Natural killer cell (primary cell): ENCODE data around the gene PKP4. TPM values are rescaled to one million over a fixed set of nuclear protein-coding genes. Genes with fewer than 3 reads are reported as not detected.

Experiments used
- ATAC-seq, 3 donors: fragments of 150-1000 bp in 2 of 3; fragments of 200-7000 bp in 1 of 3; cut with Tn5 transposase; 1 replicate in 1 of 3; 2 replicates in 2 of 3; pipeline ENCODE4 v1.10.0; 2021; ENCODE audit warnings: mild to moderate bottlenecking in 2 of 3, moderate library complexity in 2 of 3
- DNase-seq, 2 donors: peaks; one replicate each; pipeline versions ENCODE4 v3.0.0 to v3.0.0-alpha.2; 2013 to 2021; ENCODE audit warnings: mixed read lengths in 1 of 2
- H3K27ac ChIP-seq: one replicate; pipeline ENCODE4 v1.5.1; 2013; ENCODE audit warnings: mild to moderate bottlenecking, low read length
- H3K27me3 ChIP-seq: one replicate; pipeline ENCODE4 v1.6.1; 2013; ENCODE audit warnings: low read length; ENCODE audit not compliant: control insufficient read depth, insufficient read depth
- H3K36me3 ChIP-seq: one replicate; pipeline ENCODE4 v1.6.1; 2013; ENCODE audit warnings: low read length; ENCODE audit not compliant: control insufficient read depth, insufficient read depth
- H3K4me1 ChIP-seq: one replicate; pipeline ENCODE4 v1.6.1; 2013; ENCODE audit warnings: low read length; ENCODE audit not compliant: control insufficient read depth, insufficient read depth
- H3K4me3 ChIP-seq: one replicate; pipeline ENCODE4 v1.5.1; 2013; ENCODE audit warnings: low read length
- H3K9me3 ChIP-seq: one replicate; pipeline ENCODE4 v1.6.1; 2013; ENCODE audit warnings: low read length; ENCODE audit not compliant: control insufficient read depth, insufficient read depth
- H3K27ac Mint-ChIP-seq, 2 donors: one replicate each; pipeline ENCODE4 v1.8.0; 2022; ENCODE audit warnings: mild to moderate bottlenecking in 2 of 2, mixed read lengths in 2 of 2, moderate library complexity in 1 of 2
- H3K27me3 Mint-ChIP-seq, 2 donors: one replicate each; pipeline ENCODE4 v1.8.0; 2022; ENCODE audit warnings: low read depth in 2 of 2, mixed read lengths in 2 of 2
- H3K36me3 Mint-ChIP-seq: one replicate; pipeline ENCODE4 v1.8.0; 2022; ENCODE audit warnings: mixed read lengths
- H3K4me1 Mint-ChIP-seq, 2 donors: one replicate each; pipeline ENCODE4 v1.8.0; 2022; ENCODE audit warnings: mixed read lengths in 2 of 2
- H3K4me3 Mint-ChIP-seq: one replicate; pipeline ENCODE4 v1.8.0; 2022; ENCODE audit warnings: mild to moderate bottlenecking, moderate library complexity, mixed read lengths
- H3K9me3 Mint-ChIP-seq, 2 donors: one replicate each; pipeline ENCODE4 v1.8.0; 2022; ENCODE audit warnings: mixed read lengths in 2 of 2
- CTCF ChIP-seq: fragments of 200-600 bp; IDR thresholded peaks from one replicate; pipeline ENCODE4 v1.8.0; 2022; ENCODE audit warnings: antibody characterized with exemption
- WGBS: methylation state at CpG from one replicate; pipeline ENCODE4 v1.1.7; 2013; ENCODE audit warnings: missing lambda C conversion rate; ENCODE audit not compliant: insufficient coverage; 5-methylcytosine and 5-hydroxymethylcytosine counted together
- intact Hi-C: fragments of 100-400 bp; cut with micrococcal nuclease; formaldehyde crosslinking; loops from one replicate; pipeline ENCODE4 v1.14.2; 2022
- total RNA-seq, 4 donors: library from RNA; stranded (reverse); fragments of 120-200 nt in 1 of 4; gene quantifications; one replicate each; pipeline versions ENCODE4 v1.2.3 to v1.2.4, GENCODE V29; 2013 to 2022

The PKP4 gene
- total RNA-seq, 3 donors from 2014 or later (not counting 1 experiment from before 2014, with no cell fraction given), result 5.9 to 8.4 (median 7.2) TPM

- no peak overlapping the region for H3K4me3 ChIP-seq
- H3K4me1 ChIP-seq, result no peaks in the 10 kb centered on the region
- no peaks in the 10 kb centered on the region for H3K36me3 Mint-ChIP-seq
- ATAC-seq (no peak), DNase-seq (no peak)
- H3K27ac ChIP-seq, result no peak overlapping the region
- no peaks in the 10 kb centered on the region for H3K4me1 Mint-ChIP-seq
- no peak for TF ChIP-seq CTCF
- no peak overlapping the region for H3K4me3 Mint-ChIP-seq
- H3K9me3 ChIP-seq, result no peaks in the 10 kb centered on the region
- no peaks in the 10 kb centered on the region for H3K27me3 Mint-ChIP-seq
- no peaks in the 10 kb centered on the region for H3K9me3 Mint-ChIP-seq
- no CpG with 5 or more reads among the region's 1 CpG for WGBS
- no peaks in the 10 kb centered on the region for H3K36me3 ChIP-seq
- no peaks in the 10 kb centered on the region for H3K27me3 ChIP-seq
- intact Hi-C loops, result no loop called here
- no peak overlapping the region for H3K27ac Mint-ChIP-seq
These were observed 122.1 kb downstream of the PKP4 start for GRCh38 chr2:158578703-158579330.

GRCh38 chr2:158579928-158580327 is 123.2 kb downstream of the PKP4 start:
- H3K27ac ChIP-seq, result no peak overlapping the region
- DNase-seq, result no peak
- Mint-ChIP-seq H3K9me3 (no peaks in the 10 kb centered on the region), H3K36me3 (no peaks in the 10 kb centered on the region), H3K4me1 (no peaks in the 10 kb centered on the region), H3K27me3 (no peaks in the 10 kb centered on the region), H3K27ac (no peak overlapping the region), H3K4me3 (no peak overlapping the region)
- ATAC-seq, result no peak
- no peak for TF ChIP-seq CTCF
- H3K36me3 ChIP-seq, result no peaks in the 10 kb centered on the region
- no peak overlapping the region for H3K4me3 ChIP-seq
- H3K9me3 ChIP-seq, result no peaks in the 10 kb centered on the region
- WGBS, result 96% methylated on average over 2 of the region's 2 CpGs
- H3K27me3 ChIP-seq, result no peaks in the 10 kb centered on the region
- no peaks in the 10 kb centered on the region for H3K4me1 ChIP-seq
- intact Hi-C loops, result no loop called here

- no peak for TF ChIP-seq CTCF
- H3K4me1 ChIP-seq, result no peaks in the 10 kb centered on the region
- no peak overlapping the region for H3K27ac ChIP-seq
- intact Hi-C loops, result no loop called here
- no peaks in the 10 kb centered on the region for H3K36me3 ChIP-seq
- Mint-ChIP-seq H3K36me3 (no peaks in the 10 kb centered on the region), H3K4me1 (no peaks in the 10 kb centered on the region), H3K4me3 (no peak overlapping the region), H3K9me3 (no peaks in the 10 kb centered on the region), H3K27ac (no peak overlapping the region), H3K27me3 (no peaks in the 10 kb centered on the region)
- no peaks in the 10 kb centered on the region for H3K27me3 ChIP-seq
- H3K4me3 ChIP-seq, result no peak overlapping the region
- DNase-seq, result no peak
- no peak for ATAC-seq
- WGBS, result 100% methylated on average over 2 of the region's 2 CpGs
- no peaks in the 10 kb centered on the region for H3K9me3 ChIP-seq
These were observed 124.0 kb downstream of the PKP4 start for GRCh38 chr2:158580760-158581159.

- Histone ChIP-seq H3K4me3 (no peak overlapping the region), H3K4me1 (no peaks in the 10 kb centered on the region), H3K36me3 (no peaks in the 10 kb centered on the region), H3K27ac (no peak overlapping the region), H3K9me3 (no peaks in the 10 kb centered on the region), H3K27me3 (no peaks in the 10 kb centered on the region)
- no peak for TF ChIP-seq CTCF
- intact Hi-C loops, result no loop called here
- DNase-seq, result no peak
- Mint-ChIP-seq H3K27ac (no peak overlapping the region), H3K27me3 (no peaks in the 10 kb centered on the region), H3K36me3 (no peaks in the 10 kb centered on the region), H3K4me3 (no peak overlapping the region), H3K4me1 (no peaks in the 10 kb centered on the region), H3K9me3 (no peaks in the 10 kb centered on the region)
- no peak for ATAC-seq
- 100% methylated on average over 1 of the region's 1 CpG for WGBS
These were observed 125.9 kb downstream of the PKP4 start for GRCh38 chr2:158582670-158583069.
